ENCODE data around the gene TET3.

TET3 gene

GRCh38 chr2:73965053-73965452, 19.7 kb upstream of the TET3 start:
- DNase-seq, result no peak

- no peak for DNase-seq
Measured at GRCh38 chr2:73968357-73968937, 16.3 kb upstream of the TET3 start.

- DNase-seq, result no peak
Measured at GRCh38 chr2:73969356-73969755, 15.4 kb upstream of the TET3 start.

- DNase-seq, result no peak
Measured at GRCh38 chr2:73970141-73970803, 14.4 kb upstream of the TET3 start.

GRCh38 chr2:73970850-73971471, 13.7 kb upstream of the TET3 start:
- DNase-seq, result peak; percentile 17

GRCh38 chr2:73971722-73972121, 13.0 kb upstream of the TET3 start:
- no peak for DNase-seq

- DNase-seq, result no peak
Measured at GRCh38 chr2:73972846-73973245, 11.9 kb upstream of the TET3 start.

- no peak for DNase-seq
Measured at GRCh38 chr2:73975731-73976130, 9.0 kb upstream of the TET3 start.

GRCh38 chr2:73976803-73977202, 7.9 kb upstream of the TET3 start:
- DNase-seq, result no peak

- DNase-seq, result no peak
Measured at GRCh38 chr2:73977466-73977865, 7.2 kb upstream of the TET3 start.

- DNase-seq, result no peak
Measured at GRCh38 chr2:73979021-73979420, 5.7 kb upstream of the TET3 start.

GRCh38 chr2:73979686-73980085, 5.0 kb upstream of the TET3 start:
- no peak for DNase-seq

GRCh38 chr2:73980566-73980965, 4.1 kb upstream of the TET3 start:
- no peak for DNase-seq

GRCh38 chr2:73981081-73982001, 3.4 kb upstream of the TET3 start:
- DNase-seq, result no peak

GRCh38 chr2:73982140-73982617, 2.5 kb upstream of the TET3 start:
- DNase-seq, result no peak

GRCh38 chr2:73983322-73984202, 1.1 kb upstream of the TET3 start:
- DNase-seq, result peak; percentile 83

- no peak for DNase-seq
Measured at GRCh38 chr2:73984922-73985307, 205 bp downstream of the TET3 start.

GRCh38 chr2:73985308-73986084, 786 bp downstream of the TET3 start:
- DNase-seq, result no peak

GRCh38 chr2:73986085-73986681, 1.5 kb downstream of the TET3 start:
- DNase-seq, result no peak

GRCh38 chr2:73987109-73987947, 2.6 kb downstream of the TET3 start:
- no peak for DNase-seq

All from NCI-H2029 (cell line).